Pancreas (tissue), 10 donors: ENCODE measurements around the gene POLA2. TPM values are rescaled to one million over a fixed set of nuclear protein-coding genes. Genes with fewer than 3 reads are reported as not detected.
A peak's percentile ranks its signal among the peaks of the same experiment; 100 is the strongest.

Source experiments
- ATAC-seq, 4 donors: fragments of 200-7000 bp; cut with Tn5 transposase; one replicate each; pipeline versions ENCODE4 v1.8.0 to v1.9.1; 2020; ENCODE audit warnings: mild to moderate bottlenecking in 4 of 4, moderate library complexity in 4 of 4
- DNase-seq, 6 donors: peaks; one replicate each; pipeline ENCODE4 v3.0.0-alpha.2; 2020
- FAIRE-seq: peaks from 2 replicates; lab custom pipeline; 2012; peaks lifted over from hg19 to GRCh38; lab: Jason Lieb, UNC
- H3K27ac ChIP-seq, 4 donors: fragments of 200-600 bp; sonication (generic); 1 replicate in 3 of 4; 2 replicates in 1 of 4; pipeline versions ENCODE4 v1.5.0 to v1.8.0; 2020
- H3K27me3 ChIP-seq, 4 donors: fragments of 200-600 bp; one replicate each; pipeline ENCODE4 v1.8.0; 2021
- H3K36me3 ChIP-seq, 3 donors: fragments of 200-600 bp; sonication (generic) in 1 of 3; one replicate each; pipeline versions ENCODE4 v1.5.0 to v1.8.0; 2020 to 2021
- H3K4me1 ChIP-seq, 3 donors: fragments of 200-600 bp; one replicate each; pipeline ENCODE4 v1.8.0; 2021
- H3K4me3 ChIP-seq, 4 donors: fragments of 200-600 bp; sonication (generic) in 2 of 4; one replicate each; pipeline versions ENCODE4 v1.5.0 to v1.8.0; 2020 to 2021
- H3K9me3 ChIP-seq, 4 donors: fragments of 200-600 bp; one replicate each; pipeline ENCODE4 v1.8.0; 2021
- WGBS, 2 donors: extraction: QIAGEN DNeasy Blood & Tissue Kit; methylation state at CpG; one replicate each; pipeline ENCODE4 v1.1.7; 2013; 5-methylcytosine and 5-hydroxymethylcytosine counted together
- intact Hi-C, 3 donors: fragments of 100-400 bp; cut with DNase I; formaldehyde crosslinking; loops; one replicate each; pipeline versions ENCODE4 v1.11.1 to v1.14.2; 2022
- polyA plus RNA-seq, 2 donors: library from polyadenylated mRNA; stranded (reverse); fragments of 200-250 nt; gene quantifications; one replicate each; pipeline ENCODE4 v1.2.3, GENCODE V29; 2013
- total RNA-seq, 6 donors: library from RNA; stranded (reverse); fragmentation: NEBNext Ultra II Directional in 4 of 6; extraction: Animal tissue kit (Norgen Biotek cat#: 25700) in 4 of 6; gene quantifications; one replicate each; pipeline versions ENCODE4 v1.2.1 to v1.2.4, GENCODE V29; 2021 to 2023
- TF ChIP-seq, protein P1 (sequence below), 4 donors: fragments of 200-600 bp; sonication (generic) in 3 of 4; IDR thresholded peaks; one replicate each; pipeline versions ENCODE4 v1.5.0 to v1.8.0; 2021; ENCODE audit warnings: antibody characterized with exemption in 4 of 4
- donor health status: healthy with polysubstance abuse.
- donor health status: DM: no; HTN: no; CAD: no; lungs with moderate emphysema.
- donor health status: DM: no; HTN: no; CAD: no.
- donor health status: control.
- donor health status: control.
- donor health status: Bipolar disorder and iron deficiency.
- donor health status: DM: yes; HTN: yes; CAD: no.
- donor health status: DM: no; HTN: no; CAD: no.
- donor health status: DM: no; HTN: no; CAD: no.
- donor health status: DM: yes; HTN: yes; CAD: no.

Gene POLA2
- total and polyA plus RNA-seq, 8 donors: 3.1 to 7.5 (median 5.6) TPM

DNA sequence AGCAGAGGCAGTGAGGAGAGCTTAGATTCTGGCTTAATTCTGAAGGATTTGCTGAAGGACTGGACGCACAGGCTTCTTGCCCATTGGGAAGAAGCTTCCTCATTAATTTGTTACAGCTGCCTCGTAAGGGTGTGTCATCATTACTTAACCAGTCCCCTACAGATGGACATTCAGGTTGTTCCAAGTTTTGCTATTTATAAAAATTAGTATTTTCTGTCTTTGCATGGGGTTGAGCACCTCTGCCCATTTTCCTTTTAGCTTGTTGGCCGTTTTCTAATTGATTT lies 41.9 kb upstream of the POLA2 start:
- DNase-seq: no peak
- no peak for ATAC-seq
- intact Hi-C loops: loop anchor here in 2 of 3 donors (10.0 kb wide), 2 partner anchors 105 to 315 kb away; no protein-coding TSS in a partner anchor
- Histone ChIP-seq H3K27me3 (no peaks in the 10 kb centered on the region), H3K4me1 (no peaks in the 10 kb centered on the region), H3K27ac (no peak overlapping the region), H3K4me3 (no peak overlapping the region), H3K36me3 (no peaks in the 10 kb centered on the region), H3K9me3 (no peaks in the 10 kb centered on the region)
- no peak for FAIRE-seq
- TF ChIP-seq, protein P1, sequence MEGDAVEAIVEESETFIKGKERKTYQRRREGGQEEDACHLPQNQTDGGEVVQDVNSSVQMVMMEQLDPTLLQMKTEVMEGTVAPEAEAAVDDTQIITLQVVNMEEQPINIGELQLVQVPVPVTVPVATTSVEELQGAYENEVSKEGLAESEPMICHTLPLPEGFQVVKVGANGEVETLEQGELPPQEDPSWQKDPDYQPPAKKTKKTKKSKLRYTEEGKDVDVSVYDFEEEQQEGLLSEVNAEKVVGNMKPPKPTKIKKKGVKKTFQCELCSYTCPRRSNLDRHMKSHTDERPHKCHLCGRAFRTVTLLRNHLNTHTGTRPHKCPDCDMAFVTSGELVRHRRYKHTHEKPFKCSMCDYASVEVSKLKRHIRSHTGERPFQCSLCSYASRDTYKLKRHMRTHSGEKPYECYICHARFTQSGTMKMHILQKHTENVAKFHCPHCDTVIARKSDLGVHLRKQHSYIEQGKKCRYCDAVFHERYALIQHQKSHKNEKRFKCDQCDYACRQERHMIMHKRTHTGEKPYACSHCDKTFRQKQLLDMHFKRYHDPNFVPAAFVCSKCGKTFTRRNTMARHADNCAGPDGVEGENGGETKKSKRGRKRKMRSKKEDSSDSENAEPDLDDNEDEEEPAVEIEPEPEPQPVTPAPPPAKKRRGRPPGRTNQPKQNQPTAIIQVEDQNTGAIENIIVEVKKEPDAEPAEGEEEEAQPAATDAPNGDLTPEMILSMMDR (IDR thresholded peaks at IDR 0.05): no peak
- 72% methylated on average over 3 of the region's 3 CpGs for WGBS, 2 donors

DNA sequence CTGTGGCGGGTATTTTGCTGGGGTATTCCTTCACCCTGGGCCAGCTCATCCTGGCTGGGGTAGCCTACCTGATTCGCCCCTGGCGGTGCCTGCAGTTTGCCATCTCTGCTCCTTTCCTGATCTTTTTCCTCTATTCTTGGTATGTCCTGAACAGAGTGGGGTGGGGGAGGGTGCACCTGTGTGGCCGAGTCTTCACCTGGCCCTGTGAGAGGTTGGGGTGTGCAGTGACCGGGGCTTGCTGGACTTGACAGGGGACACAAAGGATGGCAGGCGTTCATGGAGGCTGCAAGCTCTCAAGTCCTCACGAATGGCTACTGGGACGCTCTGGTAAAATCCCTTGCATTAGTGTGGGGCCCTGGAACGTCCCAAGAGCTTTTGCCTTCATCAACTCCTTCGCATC lies 40.7 kb upstream of the POLA2 start:
- FAIRE-seq: no peak
- no peaks in the 10 kb centered on the region for H3K4me1 ChIP-seq
- DNase-seq: peak in 1 of 6 donors; percentile 29
- intact Hi-C loops: loop anchor here in 1 of 3 donors (10.0 kb wide), 1 partner anchor 104 kb away; no protein-coding TSS in a partner anchor
- 86 to 89% methylated on average over 10 of the region's 10 CpGs for WGBS, 2 donors
- H3K27ac ChIP-seq: no peak overlapping the region
- H3K4me3 ChIP-seq: no peak overlapping the region
- H3K9me3 ChIP-seq: no peaks in the 10 kb centered on the region
- no peaks in the 10 kb centered on the region for H3K27me3 ChIP-seq
- ATAC-seq: no peak
- TF ChIP-seq, protein P1 (IDR thresholded peaks at IDR 0.05): no peak
- H3K36me3 ChIP-seq: no peaks in the 10 kb centered on the region

DNA sequence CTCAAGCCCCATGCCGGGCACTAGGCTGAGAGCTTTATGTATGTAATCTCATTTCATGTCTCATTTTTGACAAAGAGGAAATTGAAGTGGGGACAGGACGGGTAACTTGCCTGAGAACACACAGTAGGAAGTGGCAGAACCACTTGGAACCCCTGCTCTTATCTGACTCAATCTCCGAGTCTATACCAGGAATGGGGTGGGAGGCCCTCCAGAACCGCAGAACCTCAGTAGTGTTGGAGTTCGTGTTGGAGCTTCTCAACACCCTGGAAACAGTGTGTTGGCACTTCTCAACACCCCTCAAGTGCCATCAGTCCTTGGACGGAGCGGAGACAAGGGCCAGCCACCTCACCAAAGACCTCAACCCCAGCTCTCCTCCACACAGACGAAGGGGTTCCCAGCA lies 38.8 kb upstream of the POLA2 start:
- Histone ChIP-seq H3K27ac (no peak overlapping the region), H3K36me3 (no peaks in the 10 kb centered on the region), H3K4me3 (no peak overlapping the region), H3K27me3 (no peaks in the 10 kb centered on the region), H3K9me3 (no peaks in the 10 kb centered on the region), H3K4me1 (no peaks in the 10 kb centered on the region)
- 80 to 82% methylated on average over 8 of the region's 8 CpGs for WGBS, 2 donors
- no peak for ATAC-seq
- FAIRE-seq: no peak
- TF ChIP-seq, protein P1 (IDR thresholded peaks at IDR 0.05): no peak
- DNase-seq: no peak
- intact Hi-C loops: loop anchor here in 1 of 3 donors (10.0 kb wide), 1 partner anchor 102 kb away; no protein-coding TSS in a partner anchor

DNA sequence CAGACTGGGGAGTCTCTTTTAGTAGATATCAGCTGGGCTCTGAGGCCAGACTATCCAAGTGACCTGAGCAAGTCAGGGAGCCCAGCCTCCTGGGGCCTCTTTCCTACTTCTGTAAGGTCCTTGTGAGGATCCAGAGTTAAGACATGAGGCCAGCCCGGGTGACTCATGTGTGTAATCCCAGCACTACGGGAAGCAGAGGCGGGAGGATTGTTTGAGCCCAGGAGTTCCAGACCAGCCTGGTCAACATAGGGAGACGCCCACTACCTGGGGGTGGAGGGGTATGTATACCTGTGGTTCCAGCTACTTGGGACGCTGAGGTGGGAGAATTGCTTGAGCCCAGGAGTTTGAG lies 36.9 kb upstream of the POLA2 start:
- H3K9me3 ChIP-seq: no peaks in the 10 kb centered on the region
- TF ChIP-seq, protein P1 (IDR thresholded peaks at IDR 0.05): no peak
- no peaks in the 10 kb centered on the region for H3K36me3 ChIP-seq
- ATAC-seq (peak; percentile 44 to 77 (median 60)), DNase-seq (no peak), FAIRE-seq (no peak)
- H3K27me3 ChIP-seq: no peaks in the 10 kb centered on the region
- H3K4me1 ChIP-seq: no peaks in the 10 kb centered on the region
- no peak overlapping the region for H3K4me3 ChIP-seq
- H3K27ac ChIP-seq: no peak overlapping the region
- WGBS, 2 donors: 53 to 59% methylated on average over 5 of the region's 5 CpGs
- intact Hi-C loops: loop anchor here in 1 of 3 donors (10.0 kb wide), 1 partner anchor 100 kb away; no protein-coding TSS in a partner anchor

DNA sequence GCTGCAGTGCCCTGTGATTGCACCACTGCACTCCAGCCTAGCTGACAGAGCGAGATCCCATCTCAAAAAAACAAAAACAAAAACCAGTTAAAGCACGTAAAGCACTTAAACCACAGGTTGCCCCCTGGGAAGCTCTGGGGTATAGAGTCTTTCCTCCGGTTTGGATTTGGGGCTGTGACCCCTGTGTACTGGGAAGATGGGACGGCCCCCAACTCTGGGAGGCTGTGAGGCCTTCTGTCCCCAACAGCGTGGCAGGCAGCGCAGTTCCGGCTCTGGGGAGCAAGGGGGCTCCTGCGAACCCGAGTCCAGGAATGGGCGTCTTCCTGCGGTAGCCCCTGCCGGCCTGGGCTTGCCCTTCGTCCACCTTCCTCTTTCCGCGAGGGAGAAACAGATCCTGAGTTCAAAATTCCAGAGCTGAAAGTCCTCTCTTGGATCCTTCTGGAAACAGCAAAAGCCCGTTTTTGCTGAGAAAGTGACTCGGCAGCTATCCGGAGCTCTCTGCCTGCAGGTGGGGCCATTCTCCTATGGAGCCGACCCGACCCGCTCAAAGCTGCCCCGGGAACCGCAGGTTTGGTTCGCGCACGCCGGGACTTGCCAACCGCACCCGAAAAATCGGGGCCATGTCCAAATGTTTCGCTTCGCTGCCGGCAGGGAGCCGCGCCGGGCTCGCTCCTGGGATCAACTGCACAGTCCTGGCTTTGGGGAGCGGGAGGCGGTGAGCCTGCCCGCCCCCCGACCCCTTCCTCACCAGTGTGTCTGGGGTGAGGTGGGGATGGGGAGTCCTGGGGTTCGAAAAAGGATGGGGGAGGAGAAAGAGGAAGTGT lies 36.3 kb upstream of the POLA2 start:
- peak in 5 of 6 donors; percentile 49 to 76 (median 60) for DNase-seq
- H3K9me3 ChIP-seq: no peaks in the 10 kb centered on the region
- no peaks in the 10 kb centered on the region for H3K4me1 ChIP-seq
- ATAC-seq: peak; percentile 90 to 96 (median 94)
- no peak overlapping the region for H3K27ac ChIP-seq
- H3K4me3 ChIP-seq: peak overlapping the region in 2 of 4 donors; percentile 28 to 38
- TF ChIP-seq, protein P1 (IDR thresholded peaks at IDR 0.05): peak in 2 of 4 donors; percentile 18 to 24
- H3K27me3 ChIP-seq: no peaks in the 10 kb centered on the region
- H3K36me3 ChIP-seq: no peaks in the 10 kb centered on the region
- 21 to 31% methylated on average over 41 to 42 of the region's 42 CpGs for WGBS, 2 donors
- FAIRE-seq: no peak
- intact Hi-C loops: loop anchor here in 1 of 3 donors (10.0 kb wide), 1 partner anchor 99 kb away; no protein-coding TSS in a partner anchor
